Calu3 (cell line): ENCODE results near the gene AADACL4. TPM values are rescaled to one million over a fixed set of nuclear protein-coding genes. Genes with fewer than 3 reads are reported as not detected.
"Not testable (repeated sequence)": the region's sequence is repeated elsewhere in the genome, so short reads cannot be mapped to it uniquely, and the experiment has no call there.

Source experiments
- BruUV-seq: library from RNA; stranded (reverse); fragments of 400-500 nt; replicated peaks from 2 replicates; lab custom pipeline; 2021; lab: Mats Ljungman, UMichigan
- CTCF ChIA-PET: fragments of 300-600 bp; sonication (Branson Sonifier 250); formaldehyde crosslinking; loops from one replicate; lab custom pipeline; 2022; ENCODE audit warnings: antibody characterized with exemption; lab: Charles Lee
- DNase-seq: peaks from one replicate; pipeline ENCODE4 v3.0.0; 2022
- H3K27ac Mint-ChIP-seq: one replicate; pipeline ENCODE4 v1.8.0; 2022; ENCODE audit warnings: mixed read lengths; ENCODE audit not compliant: unreplicated experiment
- H3K27me3 Mint-ChIP-seq: one replicate; pipeline ENCODE4 v1.8.0; 2022; ENCODE audit warnings: mixed read lengths; ENCODE audit not compliant: unreplicated experiment
- H3K36me3 Mint-ChIP-seq: one replicate; pipeline ENCODE4 v1.8.0; 2022; ENCODE audit warnings: mild to moderate bottlenecking, moderate library complexity, mixed read lengths; ENCODE audit not compliant: insufficient read depth, unreplicated experiment
- H3K4me1 Mint-ChIP-seq: one replicate; pipeline ENCODE4 v1.8.0; 2022; ENCODE audit warnings: mild to moderate bottlenecking, low read depth, mixed read lengths; ENCODE audit not compliant: unreplicated experiment
- H3K4me3 Mint-ChIP-seq: one replicate; pipeline ENCODE4 v1.8.0; 2022; ENCODE audit warnings: mild to moderate bottlenecking, low read depth, moderate library complexity, mixed read lengths; ENCODE audit not compliant: unreplicated experiment
- H3K9me3 Mint-ChIP-seq: one replicate; pipeline ENCODE4 v1.8.0; 2022; ENCODE audit warnings: low read depth, mixed read lengths; ENCODE audit not compliant: unreplicated experiment
- CTCF ChIP-seq: fragments of 200-600 bp; IDR thresholded peaks from one replicate; pipeline ENCODE4 v1.8.0; 2022; ENCODE audit warnings: antibody characterized with exemption; ENCODE audit not compliant: unreplicated experiment
- intact Hi-C: fragments of 100-400 bp; cut with micrococcal nuclease; formaldehyde crosslinking; loops from one replicate; pipeline ENCODE4 v1.10.0; 2022; ENCODE audit not compliant: unreplicated experiment
- total RNA-seq: library from RNA; stranded (reverse); gene quantifications from 2 replicates; pipeline ENCODE4 v1.2.3, GENCODE V29; 2022

Gene AADACL4
- total RNA-seq, 1 experiment from 2014 or later = not detected

DNA sequence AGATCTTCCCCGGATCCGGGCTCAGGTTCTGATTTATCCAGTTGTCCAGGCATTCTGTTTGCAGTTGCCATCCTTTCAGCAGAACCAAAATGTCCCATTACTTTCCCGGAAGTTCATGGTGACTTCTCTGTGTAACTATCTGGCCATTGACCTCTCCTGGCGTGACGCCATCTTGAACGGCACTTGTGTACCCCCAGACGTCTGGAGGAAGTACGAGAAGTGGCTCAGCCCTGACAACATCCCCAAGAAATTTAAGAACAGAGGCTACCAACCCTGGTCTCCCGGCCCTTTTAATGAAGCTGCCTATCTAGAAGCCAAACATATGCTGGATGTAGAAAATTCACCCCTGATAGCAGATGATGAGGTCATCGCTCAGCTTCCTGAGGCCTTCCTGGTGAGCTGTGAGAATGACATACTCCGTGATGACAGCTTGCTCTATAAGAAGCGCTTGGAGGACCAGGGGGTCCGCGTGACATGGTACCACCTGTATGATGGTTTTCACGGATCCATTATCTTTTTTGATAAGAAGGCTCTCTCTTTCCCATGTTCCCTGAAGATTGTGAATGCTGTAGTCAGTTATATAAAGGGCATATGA, 22.4 kb downstream of the AADACL4 start:
- BruUV-seq = no TSS peak
- no peak for DNase-seq
- Mint-ChIP-seq H3K4me1 (no peaks in the 10 kb centered on the region), H3K27ac (no peak overlapping the region), H3K9me3 (no peaks in the 10 kb centered on the region), H3K4me3 (no peak overlapping the region), H3K27me3 (peaks cover 25% of the 10 kb centered on the region), H3K36me3 (no peaks in the 10 kb centered on the region)
- CTCF ChIA-PET = no interaction called here
- no peak for TF ChIP-seq CTCF
- intact Hi-C loops = no loop called here

DNA sequence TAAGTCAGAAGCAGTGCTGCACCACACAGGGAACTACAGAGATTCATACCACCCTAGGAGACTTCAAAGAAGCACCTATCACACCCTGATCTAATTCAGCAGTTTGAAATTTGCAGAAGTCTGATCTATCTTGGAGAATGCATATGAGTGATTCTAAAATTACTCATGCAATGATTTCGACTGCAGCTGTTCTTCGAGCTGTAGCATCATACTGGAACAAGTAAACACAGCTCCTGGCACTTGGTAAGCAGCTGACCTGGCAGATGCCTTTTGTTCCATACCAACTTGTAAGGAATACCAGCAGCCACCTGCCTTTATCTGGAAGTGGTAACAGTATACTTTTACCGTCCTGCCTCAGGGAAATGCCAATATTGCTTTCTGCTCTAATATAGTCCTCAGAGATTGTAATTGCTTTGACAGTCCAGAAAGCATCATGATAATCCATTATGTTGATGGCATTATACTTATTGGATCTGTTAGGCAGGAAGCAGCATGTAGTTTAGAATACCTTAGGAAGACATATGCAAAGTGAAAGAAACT, 25.7 kb downstream of the AADACL4 start:
- intact Hi-C loops = no loop called here
- Mint-ChIP-seq H3K36me3 (no peaks in the 10 kb centered on the region), H3K27ac (no peak overlapping the region), H3K4me3 (no peak overlapping the region), H3K4me1 (no peaks in the 10 kb centered on the region), H3K27me3 (peaks cover 37% of the 10 kb centered on the region), H3K9me3 (no peaks in the 10 kb centered on the region)
- CTCF ChIA-PET = no interaction called here
- no peak for DNase-seq
- BruUV-seq = no TSS peak
- TF ChIP-seq CTCF = no peak

DNA sequence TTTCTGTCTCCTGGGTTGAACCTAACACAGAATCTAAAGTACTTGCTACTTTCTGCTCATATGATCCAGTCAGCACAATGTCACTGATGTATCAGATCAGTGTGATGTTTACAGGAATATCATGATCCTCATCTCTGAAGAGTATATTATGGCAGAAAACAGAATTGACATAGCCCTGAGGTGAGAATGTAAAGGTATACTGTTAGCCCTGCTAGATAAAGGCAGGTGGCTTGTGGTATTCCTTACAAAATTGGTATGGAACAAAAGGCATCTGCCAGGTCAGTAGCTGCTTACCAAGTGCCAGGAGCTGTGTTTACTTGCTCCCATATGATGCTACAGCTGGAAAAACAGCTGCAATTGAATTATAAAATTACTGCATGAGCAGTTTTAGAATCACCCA, 30.5 kb downstream of the AADACL4 start:
- H3K4me1 Mint-ChIP-seq = no peaks in the 10 kb centered on the region
- no peak for TF ChIP-seq CTCF
- no peaks in the 10 kb centered on the region for H3K9me3 Mint-ChIP-seq
- peaks cover 47% of the 10 kb centered on the region for H3K27me3 Mint-ChIP-seq
- no peaks in the 10 kb centered on the region for H3K36me3 Mint-ChIP-seq
- CTCF ChIA-PET = no interaction called here
- intact Hi-C loops = no loop called here
- no peak overlapping the region for H3K4me3 Mint-ChIP-seq
- H3K27ac Mint-ChIP-seq = no peak overlapping the region
- no TSS peak for BruUV-seq
- DNase-seq = no peak

- CTCF ChIA-PET, intact Hi-C loops, H3K4me3 Mint-ChIP-seq, H3K36me3 Mint-ChIP-seq, DNase-seq, H3K9me3 Mint-ChIP-seq, H3K27ac Mint-ChIP-seq, H3K4me1 Mint-ChIP-seq, BruUV-seq: not testable (repeated sequence)
- H3K27me3 Mint-ChIP-seq = peaks cover 48% of the 10 kb centered on the region
These were observed 32.2 kb downstream of the AADACL4 start for GRCh38 chr1:12676122-12676521.

- no peaks in the 10 kb centered on the region for H3K9me3 Mint-ChIP-seq
- H3K27ac Mint-ChIP-seq = no peak overlapping the region
- intact Hi-C loops = no loop called here
- no peak for DNase-seq
- CTCF ChIA-PET = no interaction called here
- peaks cover 45% of the 10 kb centered on the region for H3K27me3 Mint-ChIP-seq
- no peak overlapping the region for H3K4me3 Mint-ChIP-seq
- no peaks in the 10 kb centered on the region for H3K4me1 Mint-ChIP-seq
- BruUV-seq = no TSS peak
- TF ChIP-seq CTCF = no peak
- no peaks in the 10 kb centered on the region for H3K36me3 Mint-ChIP-seq
These were observed 33.7 kb downstream of the AADACL4 start for GRCh38 chr1:12677565-12677964.
